GM21381 (cell line): ENCODE results near the gene PEAK1.

Source experiments
- ATAC-seq: cut with Tn5 transposase; IDR thresholded peaks from one replicate; pipeline ENCODE4 v1.9.1; 2021; ENCODE audit warnings: mild to moderate bottlenecking, moderate library complexity; ENCODE audit not compliant: unreplicated experiment

The PEAK1 gene

DNA sequence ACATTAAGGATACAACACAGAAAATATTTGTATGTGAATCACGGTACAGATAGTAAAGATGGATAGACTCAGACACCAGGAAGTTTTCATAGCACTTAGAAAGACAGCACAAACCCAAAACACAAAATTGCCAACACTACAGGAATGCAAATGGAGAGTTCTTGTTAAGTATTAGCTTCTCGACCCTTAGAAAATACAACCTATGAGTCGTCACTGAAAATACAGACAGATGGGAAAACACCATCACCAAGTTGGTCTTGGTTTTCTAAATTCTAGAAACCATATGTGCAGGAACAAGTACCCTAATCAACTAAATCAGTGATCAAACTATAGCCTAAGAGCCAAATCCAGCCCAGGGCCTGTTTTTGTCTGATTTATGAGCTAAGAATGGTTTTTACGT lies 50.7 kb downstream of the PEAK1 start:
- ATAC-seq, result no peak

GRCh38 chr15:77367631-77368030 lies 52.3 kb downstream of the PEAK1 start:
- no peak for ATAC-seq

- ATAC-seq, result no peak
These were observed 58.4 kb downstream of the PEAK1 start for GRCh38 chr15:77361456-77361855.

GRCh38 chr15:77358545-77359240 lies 61.2 kb downstream of the PEAK1 start:
- no peak for ATAC-seq

GRCh38 chr15:77356305-77356704 lies 63.6 kb downstream of the PEAK1 start:
- ATAC-seq, result no peak

- no peak for ATAC-seq
These were observed 64.6 kb downstream of the PEAK1 start for GRCh38 chr15:77355321-77355720.

- ATAC-seq, result no peak
These were observed 65.8 kb downstream of the PEAK1 start for GRCh38 chr15:77354063-77354462.

DNA sequence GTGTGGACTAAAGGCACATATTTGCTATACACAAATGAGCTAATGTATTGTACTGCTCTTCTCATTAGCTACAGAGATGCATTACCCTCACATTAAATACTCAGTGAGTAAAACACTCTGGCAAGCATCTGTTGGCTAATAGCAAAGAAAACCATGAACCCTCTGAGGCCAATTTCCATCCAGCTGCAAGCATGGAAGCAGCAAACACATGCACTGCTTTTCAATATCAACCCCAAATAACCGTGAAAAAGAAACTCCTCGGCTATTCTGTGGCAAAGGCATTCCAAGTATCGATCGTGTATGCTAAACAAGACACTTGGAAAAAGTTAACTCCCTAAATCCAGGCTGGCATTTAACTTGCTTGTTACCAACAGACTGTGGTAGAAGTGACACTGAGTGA lies 67.0 kb downstream of the PEAK1 start:
- ATAC-seq, result no peak

- no peak for ATAC-seq
These were observed 69.1 kb downstream of the PEAK1 start for GRCh38 chr15:77350792-77351191.

GRCh38 chr15:77349666-77350065 lies 70.2 kb downstream of the PEAK1 start:
- no peak for ATAC-seq

DNA sequence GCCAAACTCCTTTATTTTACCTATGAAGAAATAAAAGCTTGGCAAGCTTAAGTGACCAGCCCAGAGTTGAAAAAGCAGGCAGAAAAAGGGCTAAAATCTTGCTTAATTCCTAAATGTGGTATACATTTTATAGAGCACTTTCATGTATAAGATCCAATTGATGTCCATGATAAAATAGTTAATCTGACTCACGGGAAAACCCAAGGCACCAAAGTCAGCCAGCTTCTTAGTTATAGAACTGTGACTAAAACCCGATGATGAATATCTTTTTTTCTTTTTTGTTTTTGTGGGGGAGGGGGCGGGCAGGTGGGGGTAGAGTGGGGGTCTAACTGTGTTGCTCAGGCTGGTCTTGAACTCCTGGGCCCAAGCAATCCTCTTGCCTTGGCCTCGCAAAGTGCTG lies 71.4 kb downstream of the PEAK1 start:
- no peak for ATAC-seq

GRCh38 chr15:77347197-77347596 lies 72.7 kb downstream of the PEAK1 start:
- no peak for ATAC-seq

DNA sequence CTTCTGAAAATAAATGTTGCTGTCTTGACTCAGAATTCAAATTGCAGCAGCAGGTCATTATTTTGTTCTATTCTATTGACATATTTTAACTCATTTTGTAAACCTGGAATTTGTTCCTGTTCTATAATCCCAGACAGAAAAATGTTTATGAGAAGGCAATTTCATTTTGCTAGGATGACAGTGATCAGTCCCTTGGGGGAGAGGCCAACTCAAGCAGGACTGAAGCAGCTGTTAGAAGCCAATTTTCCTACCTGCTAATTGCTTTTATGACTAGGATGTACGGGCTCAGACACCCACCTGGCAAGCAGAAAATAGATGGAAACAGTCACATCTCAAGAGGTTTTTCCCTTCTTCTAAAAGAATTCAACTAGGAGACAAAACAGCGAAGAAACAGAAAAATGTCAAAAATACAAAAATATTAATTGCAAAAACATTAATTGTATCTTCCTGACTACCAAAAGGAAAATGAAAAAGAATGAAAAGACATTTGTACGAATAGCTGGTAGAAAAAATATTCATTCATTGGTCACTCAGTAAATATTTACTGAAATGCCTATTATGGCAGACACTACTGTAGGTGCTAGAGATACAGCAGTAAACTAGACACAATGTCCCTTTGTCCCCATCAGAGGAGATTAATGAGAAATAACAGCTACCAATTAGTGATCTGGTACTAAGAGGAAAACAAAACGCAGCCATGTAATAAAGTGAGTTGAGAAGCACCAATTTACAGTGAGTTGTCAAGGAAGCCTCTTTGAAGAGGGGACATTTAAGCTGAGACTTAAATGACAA lies 73.5 kb downstream of the PEAK1 start:
- ATAC-seq, result no peak

DNA sequence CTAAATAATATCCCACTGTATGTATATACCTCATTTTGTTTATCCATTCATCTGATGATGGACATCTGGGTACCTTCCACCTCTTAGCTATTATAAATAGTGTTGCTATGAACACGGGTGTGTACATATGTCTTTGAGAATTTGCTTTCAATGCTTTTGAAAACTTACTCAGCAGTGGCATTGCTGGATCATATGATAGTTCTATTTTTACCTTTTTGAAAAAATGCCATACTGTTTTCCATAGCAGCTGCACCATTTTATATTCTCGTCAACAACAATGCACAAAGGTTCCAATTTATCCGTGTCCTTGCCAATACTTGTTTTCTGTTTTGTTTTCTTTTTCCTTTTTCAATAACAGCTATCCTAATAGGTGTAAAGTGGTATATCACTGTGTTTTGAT lies 77.1 kb downstream of the PEAK1 start:
- ATAC-seq, result no peak

GRCh38 chr15:77340245-77340644 lies 79.7 kb downstream of the PEAK1 start:
- no peak for ATAC-seq

DNA sequence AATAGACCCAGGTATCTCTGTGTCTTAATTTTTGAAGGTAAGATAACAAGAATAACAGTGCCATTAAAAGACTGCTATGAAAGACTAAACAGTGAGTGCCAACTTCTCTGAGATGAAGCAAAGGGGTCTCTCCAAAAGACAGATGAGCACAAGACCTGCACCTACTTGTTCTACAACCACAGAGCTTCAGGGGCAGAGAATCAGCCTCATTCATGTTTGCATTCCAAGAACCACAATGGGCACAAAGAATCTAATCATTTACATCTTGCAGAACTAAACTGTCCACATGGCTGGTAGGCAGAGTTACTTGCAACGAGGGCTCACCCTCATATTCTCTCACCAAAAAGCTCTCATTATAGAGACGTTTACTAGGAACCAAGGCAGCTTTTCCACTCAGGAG lies 83.9 kb downstream of the PEAK1 start:
- no peak for ATAC-seq

- ATAC-seq, result no peak
These were observed 84.6 kb downstream of the PEAK1 start for GRCh38 chr15:77335298-77335697.

DNA sequence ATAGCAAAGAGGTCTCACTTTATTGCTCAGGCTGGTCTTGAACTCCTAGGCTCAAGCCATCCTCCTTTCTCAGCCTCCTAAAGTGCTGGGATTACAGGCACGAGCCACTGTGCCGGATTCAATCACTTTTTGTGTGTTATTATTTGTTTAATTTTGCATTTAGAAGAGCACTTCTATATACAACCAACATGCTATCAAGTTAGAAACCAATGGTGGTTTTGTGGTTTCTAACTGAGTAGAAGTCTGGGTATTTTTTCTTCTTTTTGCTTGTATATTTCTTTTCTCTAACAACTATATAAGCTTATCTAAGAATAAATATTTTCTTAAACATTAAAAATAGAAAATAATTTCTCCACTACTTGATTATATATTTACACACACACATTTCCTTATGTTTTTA lies 86.7 kb downstream of the PEAK1 start:
- ATAC-seq, result no peak

- ATAC-seq, result no peak
These were observed 90.7 kb downstream of the PEAK1 start for GRCh38 chr15:77329202-77329601.

GRCh38 chr15:77327844-77328529 lies 91.9 kb downstream of the PEAK1 start:
- no peak for ATAC-seq

GRCh38 chr15:77327168-77327567 lies 92.7 kb downstream of the PEAK1 start:
- ATAC-seq, result no peak

- no peak for ATAC-seq
These were observed 93.5 kb downstream of the PEAK1 start for GRCh38 chr15:77326366-77326765.
